Activated CD8-positive, alpha-beta memory T cell treated with anti-CD3 and anti-CD28 coated beads for 36 hours (primary cell): ENCODE data around the gene CETN1. TPM values are rescaled to one million over a fixed set of nuclear protein-coding genes. Genes with fewer than 3 reads are reported as not detected.

Experiments used
- CTCF ChIA-PET: fragments of 350-600 bp; sonication (Branson Sonifier 250); formaldehyde crosslinking; loops from one replicate; lab custom pipeline; 2021; ENCODE audit warnings: antibody characterized with exemption; lab: Charles Lee
- POLR2A ChIA-PET: fragments of 350-600 bp; sonication (Branson Sonifier 250); formaldehyde crosslinking; loops from one replicate; lab custom pipeline; 2021; ENCODE audit warnings: antibody characterized with exemption; lab: Charles Lee
- total RNA-seq, 2 experiments: library from RNA; stranded (reverse); gene quantifications; one replicate each; pipeline ENCODE4 v1.2.3, GENCODE V29; 2021

CETN1 gene
- not detected for total RNA-seq

GRCh38 chr18:580154-580553 is at the start of gene CETN1:
Gene CETN1 (plus strand): TSS chr18:580380. CDS start chr18:580409, 29 bp downstream.
- ChIA-PET POLR2A (no interaction called here), CTCF (no interaction called here)

GRCh38 chr18:532018-532417 is 48.2 kb upstream of the CETN1 start:
- POLR2A ChIA-PET, result no interaction called here
- CTCF ChIA-PET, result no interaction called here

GRCh38 chr18:532632-533031 is 47.5 kb upstream of the CETN1 start:
- POLR2A ChIA-PET, result no interaction called here
- CTCF ChIA-PET, result no interaction called here

- POLR2A ChIA-PET, result no interaction called here
Observed at GRCh38 chr18:533995-534601, 46.1 kb upstream of the CETN1 start.

GRCh38 chr18:543447-544078 is 36.6 kb upstream of the CETN1 start:
- CTCF ChIA-PET, result no interaction called here
- POLR2A ChIA-PET, result no interaction called here

More at GRCh38 chr18:533995-534601, 46.1 kb upstream of the CETN1 start:
- CTCF ChIA-PET, result no interaction called here

GRCh38 chr18:549967-550366 is 30.2 kb upstream of the CETN1 start:
- ChIA-PET POLR2A (no interaction called here), CTCF (no interaction called here)

GRCh38 chr18:551404-552061 is 28.6 kb upstream of the CETN1 start:
- ChIA-PET POLR2A (no interaction called here), CTCF (no interaction called here)

- CTCF ChIA-PET, result no interaction called here
- POLR2A ChIA-PET, result no interaction called here
Observed at GRCh38 chr18:555705-556457, 24.3 kb upstream of the CETN1 start.

GRCh38 chr18:564708-565561 is 15.2 kb upstream of the CETN1 start:
- CTCF ChIA-PET, result no interaction called here
- POLR2A ChIA-PET, result interaction anchor here (0.6 kb wide), 1 partner anchor 922 kb away, joined by 3 read pairs; no protein-coding TSS in a partner anchor

GRCh38 chr18:565562-566061 is 14.6 kb upstream of the CETN1 start:
- CTCF ChIA-PET, result no interaction called here

GRCh38 chr18:567122-567521 is 13.1 kb upstream of the CETN1 start:
- POLR2A ChIA-PET, result no interaction called here
- CTCF ChIA-PET, result no interaction called here

More at GRCh38 chr18:565562-566061, 14.6 kb upstream of the CETN1 start:
- POLR2A ChIA-PET, result no interaction called here

GRCh38 chr18:568731-569130 is 11.4 kb upstream of the CETN1 start:
- CTCF ChIA-PET, result no interaction called here
- POLR2A ChIA-PET, result no interaction called here

GRCh38 chr18:570256-570655 is 9.9 kb upstream of the CETN1 start:
- CTCF ChIA-PET, result no interaction called here
- POLR2A ChIA-PET, result no interaction called here

GRCh38 chr18:570697-571096 is 9.5 kb upstream of the CETN1 start:
- POLR2A ChIA-PET, result no interaction called here
- CTCF ChIA-PET, result no interaction called here

- ChIA-PET CTCF (no interaction called here), POLR2A (no interaction called here)
Observed at GRCh38 chr18:572091-572830, 7.9 kb upstream of the CETN1 start.

- ChIA-PET POLR2A (no interaction called here), CTCF (no interaction called here)
Observed at GRCh38 chr18:572831-573289, 7.3 kb upstream of the CETN1 start.

- ChIA-PET CTCF (no interaction called here), POLR2A (no interaction called here)
Observed at GRCh38 chr18:573385-573784, 6.8 kb upstream of the CETN1 start.

- CTCF ChIA-PET, result no interaction called here
- POLR2A ChIA-PET, result no interaction called here
Observed at GRCh38 chr18:574149-574860, 5.9 kb upstream of the CETN1 start.
